HEK293 (cell line): ENCODE data around the gene HIPK1.
A peak's percentile ranks its signal among the peaks of the same experiment; 100 is the strongest.

Experiments
- CTCF ChIA-PET: fragments of 350-600 bp; formaldehyde crosslinking; extraction: SDS; loops from one replicate; lab custom pipeline; 2021; ENCODE audit warnings: antibody characterized with exemption; lab: Yijun Ruan, JAX
- POLR2A ChIA-PET: fragments of 300-600 bp; formaldehyde crosslinking; extraction: SDS; loops from one replicate; lab custom pipeline; 2020; ENCODE audit warnings: antibody characterized with exemption, inconsistent platforms; lab: Yijun Ruan, JAX
- H3K27ac ChIP-seq: fragments of 200-500 bp; sonication (Bioruptor generic); 2 replicates; pipeline ENCODE4 v1.5.1; 2014; ENCODE audit warnings: low read depth, low read length, control low read depth, inconsistent platforms; ENCODE audit errors: extremely low read depth
- H3K36me3 ChIP-seq, 2 experiments: fragments of 200-500 bp in 1 of 2; sonication (Bioruptor generic) in 1 of 2; 1 replicate in 1 of 2; 2 replicates in 1 of 2; pipeline ENCODE4 v1.5.1; 2014 to 2017; ENCODE audit warnings: inconsistent platforms in 2 of 2, low read length in 2 of 2; ENCODE audit not compliant: control insufficient read depth in 2 of 2, insufficient read depth in 1 of 2
- H3K4me1 ChIP-seq: fragments of 200-500 bp; sonication (Bioruptor generic); 2 replicates; pipeline ENCODE4 v1.5.1; 2014; ENCODE audit warnings: mild to moderate bottlenecking, low read length, inconsistent platforms; ENCODE audit not compliant: control insufficient read depth, insufficient read depth
- H3K4me3 ChIP-seq: 2 replicates; pipeline ENCODE4 v1.5.1; 2011; ENCODE audit warnings: low read depth, mild to moderate bottlenecking, control low read depth, low read length, moderate library complexity
- H3K9me3 ChIP-seq: fragments of 200-500 bp; sonication (Bioruptor generic); 2 replicates; pipeline ENCODE4 v1.5.1; 2014; ENCODE audit warnings: low read depth, low read length, inconsistent platforms; ENCODE audit not compliant: control insufficient read depth, insufficient read depth
- ATF2 ChIP-seq: fragments of 450-650 bp; formaldehyde crosslinking; IDR thresholded peaks from 2 replicates; pipeline ENCODE4 v1.5.1; 2016; ENCODE audit warnings: missing biosample characterization, missing genetic modification characterization, low read depth
- MZF1 ChIP-seq: fragments of 450-650 bp; formaldehyde crosslinking; IDR thresholded peaks from 2 replicates; pipeline ENCODE4 v1.5.1; 2017; ENCODE audit warnings: missing biosample characterization, missing genetic modification characterization, borderline replicate concordance
- SETDB1 ChIP-seq: IDR thresholded peaks from one replicate; pipeline ENCODE4 v1.6.1; 2017; ENCODE audit warnings: mild to moderate bottlenecking, low read length, moderate library complexity, mixed read lengths; ENCODE audit not compliant: insufficient read length
- TRIM28 ChIP-seq: IDR thresholded peaks from 2 replicates; pipeline ENCODE4 v1.6.1; 2011; ENCODE audit warnings: low read length, control low read depth, borderline replicate concordance
- ZFP69B ChIP-seq: fragments of 450-650 bp; formaldehyde crosslinking; IDR thresholded peaks from 2 replicates; pipeline ENCODE4 v1.5.1; 2016; ENCODE audit warnings: missing biosample characterization, missing genetic modification characterization
- ZNF18 ChIP-seq: fragments of 450-650 bp; formaldehyde crosslinking; IDR thresholded peaks from 2 replicates; pipeline ENCODE4 v1.5.1; 2016; ENCODE audit warnings: missing biosample characterization, missing genetic modification characterization
- ZNF211 ChIP-seq: fragments of 450-650 bp; formaldehyde crosslinking; IDR thresholded peaks from 2 replicates; pipeline ENCODE4 v1.5.1; 2016; ENCODE audit warnings: low read depth, missing biosample characterization, missing genetic modification characterization
- ZNF354C ChIP-seq: fragments of 450-650 bp; formaldehyde crosslinking; IDR thresholded peaks from 2 replicates; pipeline ENCODE4 v1.5.1; 2016; ENCODE audit warnings: missing biosample characterization, missing genetic modification characterization, low read depth, borderline replicate concordance
- ZNF449 ChIP-seq: fragments of 450-650 bp; formaldehyde crosslinking; IDR thresholded peaks from 2 replicates; pipeline ENCODE4 v1.5.1; 2017; ENCODE audit warnings: missing biosample characterization, mild to moderate bottlenecking, missing genetic modification characterization, moderate library complexity
- ZNF510 ChIP-seq: fragments of 450-650 bp; formaldehyde crosslinking; IDR thresholded peaks from 2 replicates; pipeline ENCODE4 v1.5.1; 2018; ENCODE audit warnings: mild to moderate bottlenecking, missing genetic modification characterization, missing biosample characterization; ENCODE audit not compliant: insufficient replicate concordance
- ZNF521 ChIP-seq: fragments of 450-650 bp; formaldehyde crosslinking; IDR thresholded peaks from 2 replicates; pipeline ENCODE4 v1.5.1; 2017; ENCODE audit warnings: missing biosample characterization, mild to moderate bottlenecking, missing genetic modification characterization
- ZNF544 ChIP-seq: fragments of 450-650 bp; formaldehyde crosslinking; IDR thresholded peaks from 2 replicates; pipeline ENCODE4 v1.5.0; 2017; ENCODE audit warnings: missing biosample characterization, missing genetic modification characterization
- ZNF549 ChIP-seq: fragments of 450-650 bp; IDR thresholded peaks from 2 replicates; pipeline ENCODE4 v1.5.1; 2018; ENCODE audit warnings: missing biosample characterization, missing genetic modification characterization, mild to moderate bottlenecking, inconsistent platforms, moderate library complexity
- ZNF629 ChIP-seq: fragments of 450-650 bp; formaldehyde crosslinking; IDR thresholded peaks from 2 replicates; pipeline ENCODE4 v1.5.1; 2017; ENCODE audit warnings: missing biosample characterization, missing genetic modification characterization
- ZNF670 ChIP-seq: fragments of 450-650 bp; formaldehyde crosslinking; IDR thresholded peaks from 2 replicates; pipeline ENCODE4 v1.5.1; 2016; ENCODE audit warnings: missing biosample characterization, missing genetic modification characterization, low read depth
- ZNF704 ChIP-seq: fragments of 450-650 bp; formaldehyde crosslinking; IDR thresholded peaks from 2 replicates; pipeline ENCODE4 v1.5.1; 2016; ENCODE audit warnings: missing biosample characterization, missing genetic modification characterization

Gene HIPK1

GRCh38 chr1:114010433-114011184 is 81.5 kb downstream of the HIPK1 start:
- H3K9me3 ChIP-seq: no peaks in the 10 kb centered on the region
- CTCF ChIA-PET: interaction anchor here (0.5 to 1.7 kb wide), 4 partner anchors 10 to 194 kb away, joined by 4 to 6 read pairs (median 4); partner anchors contain the start of gene OLFML3
- POLR2A ChIA-PET: no interaction called here
- H3K36me3 ChIP-seq: no peaks in the 10 kb centered on the region
- no peak overlapping the region for H3K4me3 ChIP-seq
- no peaks in the 10 kb centered on the region for H3K4me1 ChIP-seq
- no peak overlapping the region for H3K27ac ChIP-seq
- TF ChIP-seq MZF1 (tag by site-specific recombination): peak; percentile 67; the same call in 1 of the 2 replicates
- no peak for TF ChIP-seq ZNF510 (tag by site-specific recombination)
- TF ChIP-seq ZNF521 (tag by site-specific recombination): no peak
- TF ChIP-seq ZNF18 (tag by site-specific recombination): no peak
- TF ChIP-seq ZFP69B (tag by site-specific recombination): no peak
- TF ChIP-seq ZNF670 (tag by site-specific recombination): no peak
- TF ChIP-seq ZNF211 (tag by site-specific recombination): no peak
- TF ChIP-seq ATF2 (tag by site-specific recombination): peak; percentile 63
- peak; percentile 43 for TF ChIP-seq SETDB1
- TF ChIP-seq ZNF704 (tag by site-specific recombination): no peak
- peak; percentile 93 for TF ChIP-seq ZNF449 (tag by site-specific recombination)
- peak; percentile 96 for TF ChIP-seq TRIM28
- no peak for TF ChIP-seq ZNF629

GRCh38 chr1:114011796-114012195 is 82.7 kb downstream of the HIPK1 start:
- TF ChIP-seq ZNF549: no peak
- TF ChIP-seq ZNF544: no peak
- TF ChIP-seq ZNF354C (tag by site-specific recombination): no peak
- Histone ChIP-seq H3K9me3 (no peaks in the 10 kb centered on the region), H3K4me3 (no peak overlapping the region), H3K4me1 (no peaks in the 10 kb centered on the region), H3K27ac (no peak overlapping the region), H3K36me3 (no peaks in the 10 kb centered on the region)
- CTCF ChIA-PET: interaction anchor here (0.8 kb wide), 1 partner anchor 12 kb away, joined by 3 read pairs; no protein-coding TSS in a partner anchor
- POLR2A ChIA-PET: no interaction called here
